ENCODE data around the gene SLC4A3. TPM values are rescaled to one million over a fixed set of nuclear protein-coding genes. Genes with fewer than 3 reads are reported as not detected.

The SLC4A3 gene
- total RNA-seq, 1 experiment from 2014 or later = not detected

GRCh38 chr2:219632760-219633105 is 5.3 kb downstream of the SLC4A3 start:
- Histone ChIP-seq H4K20me1 (ENCODE audit: insufficient read depth, low read depth, low read length) (no peaks in the 10 kb centered on the region), H3K4me3 (ENCODE audit: low read length) (no peak overlapping the region), H3K27ac (ENCODE audit: low read length) (no peak overlapping the region), H3K4me2 (ENCODE audit: low read depth, low read length, poor library complexity, severe bottlenecking) (no peak overlapping the region), H3K4me1 (ENCODE audit: low read length) (no peaks in the 10 kb centered on the region), H3K27me3 (ENCODE audit: low read length) (no peaks in the 10 kb centered on the region), H3K9me2 (replicated peaks; ENCODE audit: insufficient read depth, low read length) (no peaks in the 10 kb centered on the region), H2AFZ (ENCODE audit: low read length) (no peak overlapping the region), H3K9me3 (ENCODE audit: low read length) (no peaks in the 10 kb centered on the region), H3K36me3 (ENCODE audit: insufficient read depth, low read length) (no peaks in the 10 kb centered on the region), H3K79me2 (ENCODE audit: low read length) (no peaks in the 10 kb centered on the region), H3K9ac (ENCODE audit: low read length) (no peak overlapping the region)
- DNase-seq = no peak

- H3K9me3 ChIP-seq (ENCODE audit: low read length) = no peaks in the 10 kb centered on the region
- H4K20me1 ChIP-seq (ENCODE audit: insufficient read depth, low read depth, low read length) = no peaks in the 10 kb centered on the region
- H3K27ac ChIP-seq (ENCODE audit: low read length) = no peak overlapping the region
- H3K9me2 ChIP-seq (replicated peaks; ENCODE audit: insufficient read depth, low read length) = no peaks in the 10 kb centered on the region
- no peaks in the 10 kb centered on the region for H3K36me3 ChIP-seq (ENCODE audit: insufficient read depth, low read length)
- no peak overlapping the region for H3K9ac ChIP-seq (ENCODE audit: low read length)
- no peak overlapping the region for H3K4me3 ChIP-seq (ENCODE audit: low read length)
- DNase-seq = no peak
- no peaks in the 10 kb centered on the region for H3K27me3 ChIP-seq (ENCODE audit: low read length)
- no peaks in the 10 kb centered on the region for H3K4me1 ChIP-seq (ENCODE audit: low read length)
- H2AFZ ChIP-seq (ENCODE audit: low read length) = no peak overlapping the region
- H3K79me2 ChIP-seq (ENCODE audit: low read length) = no peaks in the 10 kb centered on the region
- no peak overlapping the region for H3K4me2 ChIP-seq (ENCODE audit: low read depth, low read length, poor library complexity, severe bottlenecking)
Observed at GRCh38 chr2:219633276-219634065, 6.0 kb downstream of the SLC4A3 start.

GRCh38 chr2:219634171-219634940 is 6.9 kb downstream of the SLC4A3 start:
- Histone ChIP-seq H3K36me3 (ENCODE audit: insufficient read depth, low read length) (no peaks in the 10 kb centered on the region), H3K4me1 (ENCODE audit: low read length) (peaks cover 8% of the 10 kb centered on the region), H3K9me3 (ENCODE audit: low read length) (no peaks in the 10 kb centered on the region), H4K20me1 (ENCODE audit: insufficient read depth, low read depth, low read length) (no peaks in the 10 kb centered on the region), H3K9me2 (replicated peaks; ENCODE audit: insufficient read depth, low read length) (no peaks in the 10 kb centered on the region), H3K4me2 (ENCODE audit: low read depth, low read length, poor library complexity, severe bottlenecking) (no peak overlapping the region), H2AFZ (ENCODE audit: low read length) (no peak overlapping the region), H3K9ac (ENCODE audit: low read length) (no peak overlapping the region), H3K4me3 (ENCODE audit: low read length) (no peak overlapping the region), H3K27ac (ENCODE audit: low read length) (no peak overlapping the region), H3K27me3 (ENCODE audit: low read length) (no peaks in the 10 kb centered on the region), H3K79me2 (ENCODE audit: low read length) (no peaks in the 10 kb centered on the region)
- no peak for DNase-seq

GRCh38 chr2:219634951-219635751 is 7.7 kb downstream of the SLC4A3 start:
- Histone ChIP-seq H3K4me1 (ENCODE audit: low read length) (peaks cover 9% of the 10 kb centered on the region), H3K27ac (ENCODE audit: low read length) (no peak overlapping the region), H3K9ac (ENCODE audit: low read length) (no peak overlapping the region), H3K4me2 (ENCODE audit: low read depth, low read length, poor library complexity, severe bottlenecking) (no peak overlapping the region), H3K4me3 (ENCODE audit: low read length) (no peak overlapping the region), H3K9me2 (replicated peaks; ENCODE audit: insufficient read depth, low read length) (no peaks in the 10 kb centered on the region), H2AFZ (ENCODE audit: low read length) (no peak overlapping the region), H4K20me1 (ENCODE audit: insufficient read depth, low read depth, low read length) (no peaks in the 10 kb centered on the region), H3K79me2 (ENCODE audit: low read length) (no peaks in the 10 kb centered on the region), H3K9me3 (ENCODE audit: low read length) (no peaks in the 10 kb centered on the region), H3K36me3 (ENCODE audit: insufficient read depth, low read length) (no peaks in the 10 kb centered on the region), H3K27me3 (ENCODE audit: low read length) (no peaks in the 10 kb centered on the region)
- no peak for DNase-seq

- no peaks in the 10 kb centered on the region for H3K36me3 ChIP-seq (ENCODE audit: insufficient read depth, low read length)
- no peak overlapping the region for H2AFZ ChIP-seq (ENCODE audit: low read length)
- no peak overlapping the region for H3K9ac ChIP-seq (ENCODE audit: low read length)
- peaks cover 9% of the 10 kb centered on the region for H3K4me1 ChIP-seq (ENCODE audit: low read length)
- H3K27me3 ChIP-seq (ENCODE audit: low read length) = no peaks in the 10 kb centered on the region
- H3K9me3 ChIP-seq (ENCODE audit: low read length) = no peaks in the 10 kb centered on the region
- no peaks in the 10 kb centered on the region for H3K79me2 ChIP-seq (ENCODE audit: low read length)
- no peak for DNase-seq
- H4K20me1 ChIP-seq (ENCODE audit: insufficient read depth, low read depth, low read length) = 0 out of 2 replicates have a peak, but pooled peaks cover 3% of the 10 kb centered on the region
- H3K9me2 ChIP-seq (replicated peaks; ENCODE audit: insufficient read depth, low read length) = no peaks in the 10 kb centered on the region
- no peak overlapping the region for H3K4me2 ChIP-seq (ENCODE audit: low read depth, low read length, poor library complexity, severe bottlenecking)
- no peak overlapping the region for H3K4me3 ChIP-seq (ENCODE audit: low read length)
- no peak overlapping the region for H3K27ac ChIP-seq (ENCODE audit: low read length)
Observed at GRCh38 chr2:219636144-219636915, 8.9 kb downstream of the SLC4A3 start.

GRCh38 chr2:219636941-219637841 is 9.8 kb downstream of the SLC4A3 start:
- H3K4me1 ChIP-seq (ENCODE audit: low read length) = peaks cover 12% of the 10 kb centered on the region
- H3K36me3 ChIP-seq (ENCODE audit: insufficient read depth, low read length) = no peaks in the 10 kb centered on the region
- H3K27me3 ChIP-seq (ENCODE audit: low read length) = no peaks in the 10 kb centered on the region
- no peak for DNase-seq
- H3K9me3 ChIP-seq (ENCODE audit: low read length) = no peaks in the 10 kb centered on the region
- no peak overlapping the region for H3K4me3 ChIP-seq (ENCODE audit: low read length)
- 0 out of 2 replicates have a peak, but pooled peaks cover 3% of the 10 kb centered on the region for H4K20me1 ChIP-seq (ENCODE audit: insufficient read depth, low read depth, low read length)
- no peaks in the 10 kb centered on the region for H3K9me2 ChIP-seq (replicated peaks; ENCODE audit: insufficient read depth, low read length)
- no peak overlapping the region for H3K4me2 ChIP-seq (ENCODE audit: low read depth, low read length, poor library complexity, severe bottlenecking)
- H3K9ac ChIP-seq (ENCODE audit: low read length) = no peak overlapping the region
- no peaks in the 10 kb centered on the region for H3K79me2 ChIP-seq (ENCODE audit: low read length)
- H3K27ac ChIP-seq (ENCODE audit: low read length) = no peak overlapping the region
- H2AFZ ChIP-seq (ENCODE audit: low read length) = no peak overlapping the region

GRCh38 chr2:219637842-219638185 is 10.4 kb downstream of the SLC4A3 start:
- Histone ChIP-seq H3K79me2 (ENCODE audit: low read length) (no peaks in the 10 kb centered on the region), H4K20me1 (ENCODE audit: insufficient read depth, low read depth, low read length) (0 out of 2 replicates have a peak, but pooled peaks cover 3% of the 10 kb centered on the region), H3K4me1 (ENCODE audit: low read length) (peaks cover 17% of the 10 kb centered on the region), H3K9me3 (ENCODE audit: low read length) (no peaks in the 10 kb centered on the region), H3K27me3 (ENCODE audit: low read length) (no peaks in the 10 kb centered on the region), H3K9ac (ENCODE audit: low read length) (no peak overlapping the region), H3K4me2 (ENCODE audit: low read depth, low read length, poor library complexity, severe bottlenecking) (no peak overlapping the region), H3K36me3 (ENCODE audit: insufficient read depth, low read length) (no peaks in the 10 kb centered on the region), H3K27ac (ENCODE audit: low read length) (no peak overlapping the region), H3K4me3 (ENCODE audit: low read length) (no peak overlapping the region), H2AFZ (ENCODE audit: low read length) (no peak overlapping the region), H3K9me2 (replicated peaks; ENCODE audit: insufficient read depth, low read length) (no peaks in the 10 kb centered on the region)
- no peak for DNase-seq
